Right lobe of liver (tissue), 6 donors: ENCODE results near the gene WEE1. TPM values are rescaled to one million over a fixed set of nuclear protein-coding genes. Genes with fewer than 3 reads are reported as not detected.
"Not testable (repeated sequence)": the region's sequence is repeated elsewhere in the genome, so short reads cannot be mapped to it uniquely, and the experiment has no call there.

Experiments used
- ATAC-seq, 4 donors: fragments of 200-7000 bp; cut with Tn5 transposase; one replicate each; pipeline ENCODE4 v1.9.1; 2020; ENCODE audit warnings: mild to moderate bottlenecking in 4 of 4, moderate library complexity in 4 of 4
- DNase-seq, 3 donors: peaks; one replicate each; pipeline ENCODE4 v3.0.0-alpha.2; 2020
- H3K27ac ChIP-seq, 3 donors: fragments of 200-600 bp; one replicate each; pipeline ENCODE4 v1.8.0; 2022
- H3K27me3 ChIP-seq, 2 donors: fragments of 200-600 bp; one replicate each; pipeline ENCODE4 v1.8.0; 2022
- H3K36me3 ChIP-seq, 4 donors: fragments of 200-600 bp; sonication (generic) in 1 of 4; one replicate each; pipeline versions ENCODE4 v1.5.1 to v1.8.0; 2017 to 2022; ENCODE audit warnings: control low read depth in 1 of 4
- H3K4me1 ChIP-seq, 4 donors: fragments of 200-600 bp; sonication (generic) in 1 of 4; one replicate each; pipeline versions ENCODE4 v1.5.1 to v1.8.0; 2017 to 2022; ENCODE audit warnings: control low read depth in 1 of 4
- H3K4me3 ChIP-seq, 3 donors: fragments of 200-600 bp; one replicate each; pipeline ENCODE4 v1.8.0; 2022
- H3K9me3 ChIP-seq, 4 donors: fragments of 200-600 bp; sonication (generic) in 1 of 4; one replicate each; pipeline versions ENCODE4 v1.5.1 to v1.8.0; 2017 to 2022; ENCODE audit warnings: control low read depth in 1 of 4
- POLR2A ChIP-seq: fragments of 450-650 bp; IDR thresholded peaks from one replicate; pipeline ENCODE4 v1.6.1; 2017; ENCODE audit warnings: antibody characterized with exemption, mild to moderate bottlenecking
- WGBS: methylation state at CpG from one replicate; pipeline ENCODE4 v1.1.6; 2018; ENCODE audit warnings: low coverage, low lambda C conversion rate; ENCODE audit not compliant: insufficient coverage; ENCODE audit errors: missing lambda C conversion rate; 5-methylcytosine and 5-hydroxymethylcytosine counted together
- intact Hi-C, 2 donors: fragments of 100-400 bp; cut with DNase I; formaldehyde crosslinking; loops; one replicate each; pipeline versions ENCODE4 v1.11.2 to v1.14.1; 2022
- total RNA-seq, 6 experiments: library from RNA; depleted of rRNA in 2 of 6; stranded (reverse); fragments of >200 nt in 2 of 6; fragmentation: NEBNext Ultra II Directional in 3 of 6; extraction: Animal tissue kit (Norgen Biotek cat#: 25700) in 3 of 6; gene quantifications; one replicate each; pipeline versions ENCODE4 v1.1.0 to v1.2.4, GENCODE V29; 2016 to 2023
- TF ChIP-seq, protein P1 (sequence below), 4 donors: fragments of 200-600 bp in 3 of 4; fragments of 450-650 bp in 1 of 4; IDR thresholded peaks; one replicate each; pipeline versions ENCODE4 v1.5.1 to v1.8.0; 2016 to 2022; ENCODE audit warnings: antibody characterized with exemption in 4 of 4, mild to moderate bottlenecking in 2 of 4
- donor health status: DM: no; HTN: yes; CAD: no.
- donor health status: DM: no; HTN: no; CAD: no.
- donor health status: DM: no; HTN: no; CAD: no.
- donor health status: DM: no; HTN: yes; CAD: no.
- donor health status: DM: no; HTN: yes; CAD: no.

Gene WEE1
- total RNA-seq, 6 experiments from 2014 or later, result 11.1 to 34.0 (median 19.5) TPM

- Histone ChIP-seq H3K27ac (no peak overlapping the region), H3K4me1 (no peaks in the 10 kb centered on the region), H3K36me3 (no peaks in the 10 kb centered on the region), H3K9me3 (no peaks in the 10 kb centered on the region), H3K4me3 (no peak overlapping the region), H3K27me3 (no peaks in the 10 kb centered on the region)
- ATAC-seq (no peak), DNase-seq (no peak)
- 91% methylated on average over 4 of the region's 4 CpGs for WGBS
- TF ChIP-seq POLR2A, result no peak
- TF ChIP-seq, protein P1, sequence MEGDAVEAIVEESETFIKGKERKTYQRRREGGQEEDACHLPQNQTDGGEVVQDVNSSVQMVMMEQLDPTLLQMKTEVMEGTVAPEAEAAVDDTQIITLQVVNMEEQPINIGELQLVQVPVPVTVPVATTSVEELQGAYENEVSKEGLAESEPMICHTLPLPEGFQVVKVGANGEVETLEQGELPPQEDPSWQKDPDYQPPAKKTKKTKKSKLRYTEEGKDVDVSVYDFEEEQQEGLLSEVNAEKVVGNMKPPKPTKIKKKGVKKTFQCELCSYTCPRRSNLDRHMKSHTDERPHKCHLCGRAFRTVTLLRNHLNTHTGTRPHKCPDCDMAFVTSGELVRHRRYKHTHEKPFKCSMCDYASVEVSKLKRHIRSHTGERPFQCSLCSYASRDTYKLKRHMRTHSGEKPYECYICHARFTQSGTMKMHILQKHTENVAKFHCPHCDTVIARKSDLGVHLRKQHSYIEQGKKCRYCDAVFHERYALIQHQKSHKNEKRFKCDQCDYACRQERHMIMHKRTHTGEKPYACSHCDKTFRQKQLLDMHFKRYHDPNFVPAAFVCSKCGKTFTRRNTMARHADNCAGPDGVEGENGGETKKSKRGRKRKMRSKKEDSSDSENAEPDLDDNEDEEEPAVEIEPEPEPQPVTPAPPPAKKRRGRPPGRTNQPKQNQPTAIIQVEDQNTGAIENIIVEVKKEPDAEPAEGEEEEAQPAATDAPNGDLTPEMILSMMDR (IDR thresholded peaks at IDR 0.05), result no peak
- intact Hi-C loops, result no loop called here
These were observed 27.2 kb downstream of the WEE1 start for GRCh38 chr11:9600644-9601036.

DNA sequence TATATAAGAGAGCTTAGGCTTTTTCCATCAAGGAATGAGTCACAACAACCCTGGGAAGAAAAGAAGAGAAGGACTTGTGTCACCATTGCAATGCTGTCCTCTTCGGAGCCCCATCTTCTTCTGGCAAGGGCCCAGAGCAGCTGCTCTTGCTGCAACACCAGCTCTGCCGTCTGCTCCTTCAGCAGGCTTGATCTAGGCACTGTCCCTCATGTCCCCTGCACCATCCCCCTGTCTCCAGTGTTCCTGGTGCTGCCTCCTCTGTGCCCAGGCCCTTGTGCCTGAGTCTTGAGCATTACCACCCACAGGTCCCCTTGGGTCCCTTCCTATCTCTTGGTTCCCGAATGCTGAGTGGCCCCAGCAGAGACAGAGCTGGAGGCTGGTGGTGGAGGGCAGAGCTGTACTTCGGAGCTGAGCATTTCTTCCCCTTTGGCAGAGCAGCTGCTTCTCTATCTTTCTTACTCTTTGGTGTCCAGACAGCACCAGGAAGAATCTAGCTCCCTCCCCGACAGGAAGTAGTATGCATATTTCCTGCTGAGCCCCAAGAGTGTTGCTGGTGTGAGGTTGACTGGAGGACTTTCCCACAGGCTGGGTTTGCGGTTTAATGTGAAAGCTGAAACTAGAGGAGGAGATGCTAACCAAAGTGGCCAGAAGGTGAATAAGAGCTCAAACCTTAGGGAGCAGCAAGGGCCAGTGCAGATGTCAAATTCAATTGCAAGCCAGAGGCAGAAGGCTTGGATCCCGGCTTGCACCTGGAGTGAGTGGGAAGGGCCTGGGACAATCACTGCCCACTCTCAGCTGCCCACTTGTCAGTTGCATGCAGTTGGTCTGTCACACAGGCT, 27.8 kb downstream of the WEE1 start:
- intact Hi-C loops, result no loop called here
- H3K27ac ChIP-seq, result no peak overlapping the region
- no peaks in the 10 kb centered on the region for H3K9me3 ChIP-seq
- ATAC-seq (peak; percentile 58 to 78 (median 60)), DNase-seq (peak in 1 of 3 donors; percentile 35)
- no peak overlapping the region for H3K4me3 ChIP-seq
- TF ChIP-seq, protein P1 (IDR thresholded peaks at IDR 0.05), result no peak
- TF ChIP-seq POLR2A, result no peak
- no peaks in the 10 kb centered on the region for H3K36me3 ChIP-seq
- no peaks in the 10 kb centered on the region for H3K4me1 ChIP-seq
- no peaks in the 10 kb centered on the region for H3K27me3 ChIP-seq
- 41% methylated on average over 4 of the region's 7 CpGs for WGBS

DNA sequence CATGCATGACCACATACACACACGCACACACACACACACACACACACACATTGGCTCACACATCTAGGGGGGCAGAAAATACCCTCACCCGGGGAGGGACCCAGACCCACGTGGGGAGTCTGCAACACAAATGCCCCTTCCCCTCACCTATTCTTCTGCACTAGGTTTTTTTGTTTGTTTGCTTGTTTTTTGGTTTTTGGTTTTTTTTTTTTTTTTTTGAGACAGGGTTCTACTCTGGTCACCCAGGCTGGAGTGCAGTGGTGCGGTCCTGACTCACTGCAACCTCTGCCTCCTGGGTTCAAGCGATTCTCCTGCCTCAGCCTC, 28.4 kb downstream of the WEE1 start:
- 42% methylated on average over 3 of the region's 5 CpGs for WGBS
- intact Hi-C loops, result no loop called here
- Histone ChIP-seq H3K4me1 (no peaks in the 10 kb centered on the region), H3K36me3 (no peaks in the 10 kb centered on the region), H3K9me3 (no peaks in the 10 kb centered on the region), H3K27ac (no peak overlapping the region), H3K27me3 (no peaks in the 10 kb centered on the region), H3K4me3 (no peak overlapping the region)
- no peak for DNase-seq
- ATAC-seq, result no peak
- no peak for TF ChIP-seq POLR2A
- TF ChIP-seq, protein P1 (IDR thresholded peaks at IDR 0.05), result no peak

DNA sequence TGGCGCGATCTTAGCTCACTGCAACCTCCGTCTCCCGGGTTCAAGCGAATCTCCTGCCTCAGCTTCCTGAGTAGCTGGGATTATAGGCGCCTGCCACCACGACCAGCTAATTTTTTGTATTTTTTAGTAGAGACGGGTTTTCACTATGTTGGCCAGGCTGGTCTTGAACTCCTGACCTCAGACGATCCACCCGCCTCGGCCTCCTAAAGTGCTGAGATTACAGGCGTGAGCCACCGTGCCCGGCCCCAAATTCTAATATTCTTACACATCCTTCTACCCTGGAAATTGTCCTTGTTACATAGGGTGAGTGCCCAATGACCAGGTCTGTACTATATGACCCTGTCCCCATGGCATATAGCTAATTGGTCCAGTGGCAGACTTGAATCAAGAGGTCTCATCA, 29.7 kb downstream of the WEE1 start:
- not testable (repeated sequence) for H3K27me3 ChIP-seq, ATAC-seq

DNA sequence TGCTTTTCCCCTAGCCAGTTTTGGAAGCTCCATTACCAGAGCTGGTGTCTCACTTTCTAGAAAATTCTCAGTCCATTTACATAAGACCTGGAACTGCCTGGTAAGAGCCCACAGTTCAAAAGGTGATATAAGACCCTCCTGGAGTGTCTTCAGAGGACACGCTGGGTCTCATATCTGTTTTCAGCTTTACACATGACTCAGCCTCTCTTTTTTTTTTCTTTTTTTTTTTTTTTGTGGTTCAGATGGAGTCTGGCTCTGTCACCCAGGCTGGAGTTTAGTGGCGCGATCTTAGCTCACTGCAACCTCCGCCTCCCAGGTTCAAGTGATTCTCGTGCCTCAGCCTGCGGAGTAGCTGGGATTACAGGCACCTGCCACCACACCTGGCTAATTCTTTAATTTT, 30.7 kb downstream of the WEE1 start:
- H3K4me1 ChIP-seq, result no peaks in the 10 kb centered on the region
- DNase-seq (no peak), ATAC-seq (no peak)
- H3K9me3 ChIP-seq, result no peaks in the 10 kb centered on the region
- H3K27ac ChIP-seq, result no peak overlapping the region
- intact Hi-C loops, result no loop called here
- 75% methylated on average over 6 of the region's 6 CpGs for WGBS
- H3K27me3 ChIP-seq, result no peaks in the 10 kb centered on the region
- no peak overlapping the region for H3K4me3 ChIP-seq
- TF ChIP-seq POLR2A, result no peak
- TF ChIP-seq, protein P1 (IDR thresholded peaks at IDR 0.05), result no peak
- H3K36me3 ChIP-seq, result no peaks in the 10 kb centered on the region

More for the DNA sequence above, 29.7 kb downstream of the WEE1 start:
- H3K4me1 ChIP-seq, intact Hi-C loops, H3K36me3 ChIP-seq, H3K27ac ChIP-seq, H3K4me3 ChIP-seq, DNase-seq, H3K9me3 ChIP-seq: not testable (repeated sequence)
- 93% methylated on average over 9 of the region's 14 CpGs for WGBS
